GM12874 (cell line): Measurements from ENCODE around the gene ATP8A1.

Source experiments
- CTCF ChIP-seq: IDR thresholded peaks from 2 replicates; pipeline ENCODE4 v1.5.1; 2011; ENCODE audit warnings: low read depth, mild to moderate bottlenecking, control low read depth, low read length, moderate library complexity; ENCODE audit not compliant: insufficient read depth

ATP8A1 gene

GRCh38 chr4:42618023-42618422, 38.9 kb downstream of the ATP8A1 start:
- TF ChIP-seq CTCF: no peak

- no peak for TF ChIP-seq CTCF
Observed at GRCh38 chr4:42617030-42617429, 39.9 kb downstream of the ATP8A1 start.

- TF ChIP-seq CTCF: no peak
Observed at GRCh38 chr4:42616572-42616971, 40.3 kb downstream of the ATP8A1 start.

- no peak for TF ChIP-seq CTCF
Observed at GRCh38 chr4:42615131-42615763, 41.7 kb downstream of the ATP8A1 start.

- TF ChIP-seq CTCF: no peak
Observed at GRCh38 chr4:42612898-42613297, 44.0 kb downstream of the ATP8A1 start.

GRCh38 chr4:42610941-42611340, 46.0 kb downstream of the ATP8A1 start:
- no peak for TF ChIP-seq CTCF

GRCh38 chr4:42609051-42609450, 47.9 kb downstream of the ATP8A1 start:
- no peak for TF ChIP-seq CTCF
